Fibroblast of lung (primary cell): ENCODE measurements around the gene PTEN.

ENCODE experiments used
- EZH2 ChIP-seq: IDR thresholded peaks from 2 replicates; pipeline ENCODE4 v1.5.1; 2012; ENCODE audit warnings: low read length, control low read depth, mild to moderate bottlenecking; ENCODE audit errors: missing control alignments
- TF ChIP-seq, protein P1 (sequence below), 2 donors: IDR thresholded peaks in 1 of 2; conservative IDR thresholded peaks in 1 of 2; 1 replicate in 1 of 2; 2 replicates in 1 of 2; pipeline ENCODE4 v1.5.1; 2011 to 2012; ENCODE audit warnings: low read length in 2 of 2, control low read depth in 1 of 2, inconsistent platforms in 1 of 2, low read depth in 1 of 2, mild to moderate bottlenecking in 1 of 2

GRCh38 chr10:87861953-87862678 lies 1.3 kb upstream of the PTEN start:
- TF ChIP-seq, protein P1, sequence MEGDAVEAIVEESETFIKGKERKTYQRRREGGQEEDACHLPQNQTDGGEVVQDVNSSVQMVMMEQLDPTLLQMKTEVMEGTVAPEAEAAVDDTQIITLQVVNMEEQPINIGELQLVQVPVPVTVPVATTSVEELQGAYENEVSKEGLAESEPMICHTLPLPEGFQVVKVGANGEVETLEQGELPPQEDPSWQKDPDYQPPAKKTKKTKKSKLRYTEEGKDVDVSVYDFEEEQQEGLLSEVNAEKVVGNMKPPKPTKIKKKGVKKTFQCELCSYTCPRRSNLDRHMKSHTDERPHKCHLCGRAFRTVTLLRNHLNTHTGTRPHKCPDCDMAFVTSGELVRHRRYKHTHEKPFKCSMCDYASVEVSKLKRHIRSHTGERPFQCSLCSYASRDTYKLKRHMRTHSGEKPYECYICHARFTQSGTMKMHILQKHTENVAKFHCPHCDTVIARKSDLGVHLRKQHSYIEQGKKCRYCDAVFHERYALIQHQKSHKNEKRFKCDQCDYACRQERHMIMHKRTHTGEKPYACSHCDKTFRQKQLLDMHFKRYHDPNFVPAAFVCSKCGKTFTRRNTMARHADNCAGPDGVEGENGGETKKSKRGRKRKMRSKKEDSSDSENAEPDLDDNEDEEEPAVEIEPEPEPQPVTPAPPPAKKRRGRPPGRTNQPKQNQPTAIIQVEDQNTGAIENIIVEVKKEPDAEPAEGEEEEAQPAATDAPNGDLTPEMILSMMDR (conservative IDR thresholded peaks at IDR 0.05 in 1 of 2, IDR thresholded peaks at IDR 0.05 in 1 of 2; ENCODE audit: low read depth in 1 of 2, low read length in 2 of 2) = no peak
- TF ChIP-seq EZH2 = no peak
